Measurements from ENCODE around the gene KDM5A. TPM values are rescaled to one million over a fixed set of nuclear protein-coding genes. Genes with fewer than 3 reads are reported as not detected.

The KDM5A gene
- total RNA-seq = 58.2 and 67.7 TPM in 2 replicates

GRCh38 chr12:389142-390096, at the start of gene KDM5A:
Gene KDM5A (minus strand): TSS chr12:389320. CDS start chr12:389091, 229 bp downstream.

GRCh38 chr12:401235-402028, 12.3 kb upstream of the KDM5A start, which contains the start of gene CCDC77:
Gene CCDC77 (plus strand): TSS chr12:401644. CDS start chr12:409384, 7,740 bp downstream.

GRCh38 chr12:262817-263216, 126.3 kb downstream of the KDM5A start, which contains the start of gene SLC6A13:
Gene SLC6A13 (minus strand): TSS chr12:262836. CDS start chr12:260052, 2,784 bp downstream.

Other genes starting within 250 kb of the KDM5A start
- gene SLC6A12, start 175.2 kb downstream of the KDM5A start, total RNA-seq = not detected in 2 replicates
- 0.36 TPM in 1 of 2 replicates, not detected in the other for gene SLC6A13, start 126.5 kb downstream of the KDM5A start, total RNA-seq
- gene CCDC77, start 12.3 kb upstream of the KDM5A start, total RNA-seq = 3.6 and 4.5 TPM in 2 replicates
- gene B4GALNT3, start 70.6 kb upstream of the KDM5A start, total RNA-seq = 0.32 and 0.36 TPM in 2 replicates